ENCODE results near the gene TGFB1I1.

Gene TGFB1I1

GRCh38 chr16:31471875-31472708, at the start of gene TGFB1I1:
TGFB1I1 (plus strand) TSS chr16:31472152; CDS start chr16:31472189, 37 bp downstream.
- H3K4me1 ChIP-seq (ENCODE audit: control insufficient read depth, insufficient read depth, low read length): peaks cover 7% of the 10 kb centered on the region
- H3K27ac ChIP-seq (ENCODE audit: low read depth, low read length): no peak within 1 kb of the TSS
- H3K9ac ChIP-seq (ENCODE audit: low read depth, low read length): 0 out of 2 replicates have a peak within 1 kb of the TSS, but pooled peaks have one; percentile 23
- H3K9me3 ChIP-seq (ENCODE audit: control insufficient read depth, insufficient read depth, low read length): no peaks in the 10 kb centered on the region
- peaks cover 8% of the 10 kb centered on the region; the same call in 1 of the 2 replicates for H3K36me3 ChIP-seq (ENCODE audit: control insufficient read depth, insufficient read depth, low read length)
- H3K4me3 ChIP-seq (ENCODE audit: low read depth, low read length): peak within 1 kb of the TSS; percentile 72
- H3K27me3 ChIP-seq (ENCODE audit: control insufficient read depth, insufficient read depth, low read length): peaks cover 35% of the 10 kb centered on the region

DNA sequence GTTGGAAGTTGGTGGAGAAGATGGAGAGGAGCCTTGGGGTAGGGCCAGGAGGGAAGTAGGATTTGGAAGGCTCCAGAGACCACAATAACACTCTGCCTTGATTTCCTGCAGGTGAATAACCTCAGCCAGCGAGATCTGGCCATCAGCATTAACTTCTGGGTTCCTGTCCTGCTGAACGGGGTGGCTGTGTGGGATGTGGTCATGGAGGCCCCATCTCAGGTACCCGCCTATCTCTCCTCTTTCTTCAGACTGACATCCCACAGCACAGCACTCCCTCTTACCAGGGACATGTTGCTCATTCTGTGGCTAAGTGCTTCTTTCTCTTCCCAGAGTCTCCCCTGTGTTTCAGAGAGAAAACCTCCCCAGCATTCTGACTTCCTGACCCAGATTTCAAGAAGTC, 48.7 kb upstream of the TGFB1I1 start:
- no peak overlapping the region for H3K27ac ChIP-seq (ENCODE audit: low read depth, low read length)
- no peaks in the 10 kb centered on the region for H3K4me1 ChIP-seq (ENCODE audit: control insufficient read depth, insufficient read depth, low read length)
- H3K36me3 ChIP-seq (ENCODE audit: control insufficient read depth, insufficient read depth, low read length): no peaks in the 10 kb centered on the region
- no peak overlapping the region for H3K9ac ChIP-seq (ENCODE audit: low read depth, low read length)
- H3K27me3 ChIP-seq (ENCODE audit: control insufficient read depth, insufficient read depth, low read length): peaks cover 12% of the 10 kb centered on the region
- no peaks in the 10 kb centered on the region for H3K9me3 ChIP-seq (ENCODE audit: control insufficient read depth, insufficient read depth, low read length)
- H3K4me3 ChIP-seq (ENCODE audit: low read depth, low read length): no peak overlapping the region

DNA sequence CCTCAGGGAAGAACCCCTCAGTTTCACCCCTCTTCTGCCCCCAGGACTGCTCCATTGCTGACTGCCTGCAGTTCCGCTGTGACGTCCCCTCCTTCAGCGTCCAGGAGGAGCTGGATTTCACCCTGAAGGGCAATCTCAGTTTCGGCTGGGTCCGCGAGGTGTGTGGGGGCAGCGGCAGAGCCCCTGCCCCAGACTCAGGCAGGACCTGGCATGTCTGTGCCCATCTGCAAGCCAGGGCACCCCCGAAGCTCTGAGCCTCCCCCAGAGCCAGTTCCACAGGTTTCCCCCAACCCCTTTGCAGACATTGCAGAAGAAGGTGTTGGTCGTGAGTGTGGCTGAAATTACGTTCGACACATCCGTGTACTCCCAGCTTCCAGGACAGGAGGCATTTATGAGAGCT, 48.2 kb upstream of the TGFB1I1 start:
- Histone ChIP-seq H3K4me1 (ENCODE audit: control insufficient read depth, insufficient read depth, low read length) (no peaks in the 10 kb centered on the region), H3K27ac (ENCODE audit: low read depth, low read length) (no peak overlapping the region), H3K4me3 (ENCODE audit: low read depth, low read length) (no peak overlapping the region), H3K9me3 (ENCODE audit: control insufficient read depth, insufficient read depth, low read length) (no peaks in the 10 kb centered on the region), H3K9ac (ENCODE audit: low read depth, low read length) (no peak overlapping the region), H3K27me3 (ENCODE audit: control insufficient read depth, insufficient read depth, low read length) (peaks cover 16% of the 10 kb centered on the region), H3K36me3 (ENCODE audit: control insufficient read depth, insufficient read depth, low read length) (no peaks in the 10 kb centered on the region)

GRCh38 chr16:31427441-31428278, 44.3 kb upstream of the TGFB1I1 start:
- no peak overlapping the region for H3K27ac ChIP-seq (ENCODE audit: low read depth, low read length)
- peaks cover 16% of the 10 kb centered on the region for H3K27me3 ChIP-seq (ENCODE audit: control insufficient read depth, insufficient read depth, low read length)
- H3K9me3 ChIP-seq (ENCODE audit: control insufficient read depth, insufficient read depth, low read length): no peaks in the 10 kb centered on the region
- H3K36me3 ChIP-seq (ENCODE audit: control insufficient read depth, insufficient read depth, low read length): no peaks in the 10 kb centered on the region
- H3K9ac ChIP-seq (ENCODE audit: low read depth, low read length): no peak overlapping the region
- 0 out of 2 replicates have a peak overlapping the region, but pooled peaks have one; percentile 21 for H3K4me3 ChIP-seq (ENCODE audit: low read depth, low read length)
- 0 out of 2 replicates have a peak, but pooled peaks cover 2% of the 10 kb centered on the region for H3K4me1 ChIP-seq (ENCODE audit: control insufficient read depth, insufficient read depth, low read length)

DNA sequence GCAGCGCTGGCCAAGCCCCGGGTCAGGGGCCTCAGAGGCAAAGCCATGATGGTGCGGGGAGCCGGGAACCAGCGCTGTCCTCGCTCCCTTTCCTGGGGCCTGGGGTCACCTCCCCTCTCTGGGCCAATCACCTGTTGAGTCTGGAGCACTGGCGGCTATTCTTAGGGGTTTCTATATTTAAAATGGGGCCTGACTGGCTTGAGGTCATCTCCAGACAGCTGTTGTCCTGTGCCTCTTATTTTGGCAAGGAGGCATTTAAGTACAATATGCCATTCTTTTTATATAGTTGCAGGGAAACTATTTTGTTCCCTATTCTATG, 43.7 kb upstream of the TGFB1I1 start, which contains the start of gene COX6A2:
TSS of gene COX6A2 (minus strand) at position 82 of the 319 bp plus-strand sequence. CDS start at position 47, 35 bp downstream.
- 0 out of 2 replicates have a peak, but pooled peaks cover 2% of the 10 kb centered on the region for H3K4me1 ChIP-seq (ENCODE audit: control insufficient read depth, insufficient read depth, low read length)
- H3K9me3 ChIP-seq (ENCODE audit: control insufficient read depth, insufficient read depth, low read length): no peaks in the 10 kb centered on the region
- H3K4me3 ChIP-seq (ENCODE audit: low read depth, low read length): 0 out of 2 replicates have a peak within 1 kb of the TSS, but pooled peaks have one; percentile 21
- peaks cover 16% of the 10 kb centered on the region for H3K27me3 ChIP-seq (ENCODE audit: control insufficient read depth, insufficient read depth, low read length)
- H3K27ac ChIP-seq (ENCODE audit: low read depth, low read length): no peak within 1 kb of the TSS
- no peak within 1 kb of the TSS for H3K9ac ChIP-seq (ENCODE audit: low read depth, low read length)
- no peaks in the 10 kb centered on the region for H3K36me3 ChIP-seq (ENCODE audit: control insufficient read depth, insufficient read depth, low read length)

- H3K9ac ChIP-seq (ENCODE audit: low read depth, low read length): no peak overlapping the region
Observed at GRCh38 chr16:31428638-31429247, 43.2 kb upstream of the TGFB1I1 start.

DNA sequence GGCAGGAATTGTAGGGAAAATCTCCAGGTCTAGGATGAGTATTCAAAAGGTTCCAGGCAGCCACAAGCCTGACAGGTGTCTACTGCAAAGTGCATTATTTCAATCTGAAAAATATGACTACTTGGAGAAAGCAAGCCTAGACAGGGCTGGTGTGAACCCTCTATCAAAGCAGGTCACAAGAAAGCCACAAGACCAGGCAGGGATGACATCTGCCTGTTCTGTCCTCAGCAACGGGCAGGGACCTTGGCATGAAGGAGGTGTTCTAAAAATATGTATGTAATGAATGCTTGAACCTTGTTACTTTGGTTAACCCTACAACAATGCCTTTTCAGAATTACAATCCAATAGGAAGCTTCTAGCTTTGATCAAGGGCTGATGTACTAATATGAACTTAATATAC, 42.6 kb upstream of the TGFB1I1 start:
- Histone ChIP-seq H3K9me3 (ENCODE audit: control insufficient read depth, insufficient read depth, low read length) (no peaks in the 10 kb centered on the region), H3K4me3 (ENCODE audit: low read depth, low read length) (no peak overlapping the region), H3K27me3 (ENCODE audit: control insufficient read depth, insufficient read depth, low read length) (peaks cover 16% of the 10 kb centered on the region), H3K4me1 (ENCODE audit: control insufficient read depth, insufficient read depth, low read length) (0 out of 2 replicates have a peak, but pooled peaks cover 2% of the 10 kb centered on the region), H3K27ac (ENCODE audit: low read depth, low read length) (no peak overlapping the region), H3K9ac (ENCODE audit: low read depth, low read length) (no peak overlapping the region), H3K36me3 (ENCODE audit: control insufficient read depth, insufficient read depth, low read length) (no peaks in the 10 kb centered on the region)

More at GRCh38 chr16:31428638-31429247, 43.2 kb upstream of the TGFB1I1 start:
- H3K4me3 ChIP-seq (ENCODE audit: low read depth, low read length): no peak overlapping the region
- H3K27me3 ChIP-seq (ENCODE audit: control insufficient read depth, insufficient read depth, low read length): peaks cover 16% of the 10 kb centered on the region
- no peak overlapping the region for H3K27ac ChIP-seq (ENCODE audit: low read depth, low read length)
- no peaks in the 10 kb centered on the region for H3K9me3 ChIP-seq (ENCODE audit: control insufficient read depth, insufficient read depth, low read length)
- H3K4me1 ChIP-seq (ENCODE audit: control insufficient read depth, insufficient read depth, low read length): 0 out of 2 replicates have a peak, but pooled peaks cover 2% of the 10 kb centered on the region
- no peaks in the 10 kb centered on the region for H3K36me3 ChIP-seq (ENCODE audit: control insufficient read depth, insufficient read depth, low read length)

DNA sequence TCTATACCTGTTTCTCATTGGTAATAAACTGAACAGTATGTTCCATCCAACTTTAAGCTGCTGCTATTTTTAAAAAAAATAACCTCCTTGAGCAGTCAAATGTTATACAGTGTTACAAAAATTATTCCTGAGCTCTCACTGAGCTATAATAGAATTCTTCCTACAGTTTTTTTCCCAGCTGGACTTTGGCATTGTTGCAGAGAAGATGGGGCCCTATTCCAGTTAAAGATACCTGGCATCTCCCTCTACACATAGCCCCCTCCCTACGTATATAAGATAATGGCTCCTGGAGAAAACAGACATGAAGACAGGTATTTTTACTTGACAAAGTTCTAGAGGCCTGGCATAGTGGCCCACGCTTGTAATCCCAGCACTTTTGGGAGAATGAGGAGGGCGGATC, 42.2 kb upstream of the TGFB1I1 start:
- Histone ChIP-seq H3K27ac (ENCODE audit: low read depth, low read length) (no peak overlapping the region), H3K4me3 (ENCODE audit: low read depth, low read length) (no peak overlapping the region), H3K4me1 (ENCODE audit: control insufficient read depth, insufficient read depth, low read length) (0 out of 2 replicates have a peak, but pooled peaks cover 2% of the 10 kb centered on the region), H3K36me3 (ENCODE audit: control insufficient read depth, insufficient read depth, low read length) (no peaks in the 10 kb centered on the region), H3K27me3 (ENCODE audit: control insufficient read depth, insufficient read depth, low read length) (peaks cover 16% of the 10 kb centered on the region), H3K9ac (ENCODE audit: low read depth, low read length) (no peak overlapping the region), H3K9me3 (ENCODE audit: control insufficient read depth, insufficient read depth, low read length) (no peaks in the 10 kb centered on the region)

DNA sequence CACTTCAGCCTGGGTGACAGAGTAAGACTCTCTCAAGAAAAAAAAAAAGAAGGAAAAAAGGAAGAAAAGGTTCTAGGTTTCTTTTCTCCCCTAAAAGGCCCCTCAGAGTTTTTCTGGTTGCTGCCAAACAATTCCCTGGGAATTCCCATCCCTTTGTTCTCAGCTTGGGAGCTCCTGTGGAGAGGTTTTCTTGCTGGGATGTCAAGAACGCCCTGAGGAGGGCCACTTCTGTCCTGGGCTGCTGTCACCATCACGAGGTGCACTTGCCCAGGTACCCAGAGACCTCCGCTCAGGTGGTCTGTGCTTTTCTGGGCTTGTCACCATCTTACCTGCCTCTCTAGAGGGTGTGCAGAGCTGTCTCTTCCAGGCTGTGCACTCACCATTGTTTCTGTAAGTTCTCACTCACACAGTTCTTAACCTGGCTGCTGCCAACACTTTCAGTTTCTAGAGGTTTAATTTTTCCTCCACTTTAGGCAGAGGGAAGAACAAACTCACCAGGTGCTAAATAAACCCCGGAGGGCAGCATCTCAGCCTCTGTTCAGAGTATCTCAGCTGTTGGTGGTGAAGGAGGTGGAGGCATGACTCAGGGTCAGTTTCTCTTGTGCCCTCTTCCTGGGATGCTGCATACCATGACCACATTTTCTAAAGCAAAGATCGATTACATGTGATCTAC, 41.4 kb upstream of the TGFB1I1 start:
- Histone ChIP-seq H3K4me1 (ENCODE audit: control insufficient read depth, insufficient read depth, low read length) (0 out of 2 replicates have a peak, but pooled peaks cover 2% of the 10 kb centered on the region), H3K27ac (ENCODE audit: low read depth, low read length) (no peak overlapping the region), H3K9ac (ENCODE audit: low read depth, low read length) (no peak overlapping the region), H3K27me3 (ENCODE audit: control insufficient read depth, insufficient read depth, low read length) (peaks cover 16% of the 10 kb centered on the region), H3K4me3 (ENCODE audit: low read depth, low read length) (no peak overlapping the region), H3K36me3 (ENCODE audit: control insufficient read depth, insufficient read depth, low read length) (no peaks in the 10 kb centered on the region), H3K9me3 (ENCODE audit: control insufficient read depth, insufficient read depth, low read length) (no peaks in the 10 kb centered on the region)
